ENCODE data around the gene GADL1.

Gene GADL1

GRCh38 chr3:30878862-30879261, 15.6 kb downstream of the GADL1 start:
- Histone ChIP-seq H3K4me3 (replicated peaks; ENCODE audit: insufficient read depth, low read length) (no peak overlapping the region), H3K27me3 (ENCODE audit: insufficient read depth, poor library complexity, severe bottlenecking) (no peaks in the 10 kb centered on the region), H3K27ac (replicated peaks) (no peak overlapping the region)
- no peak for DNase-seq (ENCODE audit: low read depth in 1 of 2, low spot score in 1 of 2)
- TF ChIP-seq POLR2AphosphoS5 (IDR thresholded peaks at IDR 0.05; ENCODE audit: low read depth) (no peak), SPI1 (IDR thresholded peaks at IDR 0.05; ENCODE audit: borderline replicate concordance, low read depth) (no peak), GABPA (IDR thresholded peaks at IDR 0.05; ENCODE audit: low read depth) (no peak), REST (IDR thresholded peaks at IDR 0.05; ENCODE audit: insufficient replicate concordance, low read depth) (no peak)
- TF ChIP-seq, protein P1, sequence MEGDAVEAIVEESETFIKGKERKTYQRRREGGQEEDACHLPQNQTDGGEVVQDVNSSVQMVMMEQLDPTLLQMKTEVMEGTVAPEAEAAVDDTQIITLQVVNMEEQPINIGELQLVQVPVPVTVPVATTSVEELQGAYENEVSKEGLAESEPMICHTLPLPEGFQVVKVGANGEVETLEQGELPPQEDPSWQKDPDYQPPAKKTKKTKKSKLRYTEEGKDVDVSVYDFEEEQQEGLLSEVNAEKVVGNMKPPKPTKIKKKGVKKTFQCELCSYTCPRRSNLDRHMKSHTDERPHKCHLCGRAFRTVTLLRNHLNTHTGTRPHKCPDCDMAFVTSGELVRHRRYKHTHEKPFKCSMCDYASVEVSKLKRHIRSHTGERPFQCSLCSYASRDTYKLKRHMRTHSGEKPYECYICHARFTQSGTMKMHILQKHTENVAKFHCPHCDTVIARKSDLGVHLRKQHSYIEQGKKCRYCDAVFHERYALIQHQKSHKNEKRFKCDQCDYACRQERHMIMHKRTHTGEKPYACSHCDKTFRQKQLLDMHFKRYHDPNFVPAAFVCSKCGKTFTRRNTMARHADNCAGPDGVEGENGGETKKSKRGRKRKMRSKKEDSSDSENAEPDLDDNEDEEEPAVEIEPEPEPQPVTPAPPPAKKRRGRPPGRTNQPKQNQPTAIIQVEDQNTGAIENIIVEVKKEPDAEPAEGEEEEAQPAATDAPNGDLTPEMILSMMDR (IDR thresholded peaks at IDR 0.05; ENCODE audit: insufficient read depth, low read length) = no peak

DNA sequence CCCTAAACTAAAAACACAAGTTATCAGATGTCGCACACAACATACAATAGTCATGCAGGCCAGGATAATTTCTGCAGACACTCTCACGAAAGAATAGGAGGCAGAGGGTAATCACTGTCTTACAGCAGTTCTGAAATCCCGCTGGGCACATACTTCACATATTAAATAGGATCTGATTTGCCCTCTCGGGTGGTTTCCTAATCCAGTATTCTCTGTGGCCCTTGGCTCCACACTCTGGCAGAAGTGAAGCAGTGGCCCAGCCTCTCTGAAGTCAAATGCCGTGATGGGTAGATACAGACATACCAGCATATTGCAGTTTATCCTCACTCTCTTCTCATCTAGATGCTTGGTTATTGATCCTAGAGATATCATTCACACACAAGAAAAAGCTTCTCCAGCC, 19.0 kb downstream of the GADL1 start:
- H3K27me3 ChIP-seq (ENCODE audit: insufficient read depth, poor library complexity, severe bottlenecking) = no peaks in the 10 kb centered on the region
- no peak overlapping the region for H3K4me3 ChIP-seq (replicated peaks; ENCODE audit: insufficient read depth, low read length)
- TF ChIP-seq REST (IDR thresholded peaks at IDR 0.05; ENCODE audit: insufficient replicate concordance, low read depth) = no peak
- TF ChIP-seq GABPA (IDR thresholded peaks at IDR 0.05; ENCODE audit: low read depth) = no peak
- no peak for TF ChIP-seq SPI1 (IDR thresholded peaks at IDR 0.05; ENCODE audit: borderline replicate concordance, low read depth)
- TF ChIP-seq POLR2AphosphoS5 (IDR thresholded peaks at IDR 0.05; ENCODE audit: low read depth) = no peak
- TF ChIP-seq, protein P1 (IDR thresholded peaks at IDR 0.05; ENCODE audit: insufficient read depth, low read length) = no peak
- no peak for DNase-seq (ENCODE audit: low read depth in 1 of 2, low spot score in 1 of 2)
- no peak overlapping the region for H3K27ac ChIP-seq (replicated peaks)

DNA sequence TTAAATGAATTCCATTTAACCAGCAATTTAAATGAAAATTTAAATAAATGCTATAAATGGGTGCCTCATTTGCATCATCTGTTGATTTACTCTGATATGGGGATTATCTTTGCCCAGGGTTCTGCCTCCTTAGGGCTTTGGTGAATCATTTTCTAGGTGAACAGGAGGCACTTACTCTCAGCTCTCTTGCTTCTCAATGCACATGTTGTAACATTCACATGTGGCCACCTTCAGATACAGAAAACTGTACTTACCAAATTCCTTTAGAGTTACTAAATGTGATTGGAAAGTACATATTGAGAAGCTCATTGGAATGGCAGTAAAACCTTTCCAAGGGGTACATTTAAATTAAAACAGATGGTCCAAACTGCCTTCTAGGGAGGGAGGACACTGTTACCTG, 20.8 kb downstream of the GADL1 start:
- no peak for DNase-seq (ENCODE audit: low read depth in 1 of 2, low spot score in 1 of 2)
- Histone ChIP-seq H3K27me3 (ENCODE audit: insufficient read depth, poor library complexity, severe bottlenecking) (peaks cover 3% of the 10 kb centered on the region), H3K27ac (replicated peaks) (no peak overlapping the region), H3K4me3 (replicated peaks; ENCODE audit: insufficient read depth, low read length) (no peak overlapping the region)
- no peak for TF ChIP-seq REST (IDR thresholded peaks at IDR 0.05; ENCODE audit: insufficient replicate concordance, low read depth)
- TF ChIP-seq, protein P1 (IDR thresholded peaks at IDR 0.05; ENCODE audit: insufficient read depth, low read length) = no peak

Data from HL-60 (cell line).